ENCODE measurements around the gene CD79B. TPM values are rescaled to one million over a fixed set of nuclear protein-coding genes. Genes with fewer than 3 reads are reported as not detected.
"Not testable (repeated sequence)": the region's sequence is repeated elsewhere in the genome, so short reads cannot be mapped to it uniquely, and the experiment has no call there.

CD79B gene
- total and polyA plus RNA-seq, 11 donors: 2.2 to 16.2 (median 4.9) TPM

- ATAC-seq; DNase-seq; intact Hi-C loops (cut with DNase I); H3K4me1 ChIP-seq; H3K4me3 ChIP-seq; H3K9me3 ChIP-seq; H3K27ac ChIP-seq; H3K36me3 ChIP-seq; H3K27me3 ChIP-seq: not testable (repeated sequence)
- 55 to 74% (median 64%) methylated on average over 11 of the region's 11 CpGs for WGBS, 4 donors
- peak in 1 of 12 donors; percentile 24 for TF ChIP-seq CTCF (IDR thresholded peaks at IDR 0.05)
Observed at GRCh38 chr17:63892316-63893037, 39.7 kb downstream of the CD79B start.

GRCh38 chr17:63889026-63889848, 42.9 kb downstream of the CD79B start:
- intact Hi-C loops (cut with DNase I); H3K27me3 ChIP-seq; DNase-seq; H3K4me3 ChIP-seq; H3K27ac ChIP-seq; H3K36me3 ChIP-seq; H3K4me1 ChIP-seq; H3K9me3 ChIP-seq: not testable (repeated sequence)
- ATAC-seq: peak in 3 of 4 donors; percentile 71 to 75 (median 74)
- TF ChIP-seq CTCF (IDR thresholded peaks at IDR 0.05): peak in 11 of 12 donors; percentile 30 to 60 (median 43)
- WGBS, 4 donors: 29 to 36% (median 32%) methylated on average over 13 of the region's 13 CpGs

GRCh38 chr17:63885119-63885518, 47.0 kb downstream of the CD79B start:
- H3K27me3 ChIP-seq; ATAC-seq; H3K4me1 ChIP-seq; H3K9me3 ChIP-seq; DNase-seq; intact Hi-C loops (cut with DNase I); H3K27ac ChIP-seq; H3K36me3 ChIP-seq; H3K4me3 ChIP-seq: not testable (repeated sequence)
- WGBS, 4 donors: 79 to 89% (median 85%) methylated on average over 8 to 11 of the region's 11 CpGs

GRCh38 chr17:63882626-63883126, 49.5 kb downstream of the CD79B start:
- intact Hi-C loops (cut with DNase I); ATAC-seq; H3K36me3 ChIP-seq; H3K9me3 ChIP-seq; H3K27me3 ChIP-seq; DNase-seq; H3K4me1 ChIP-seq; H3K27ac ChIP-seq; H3K4me3 ChIP-seq: not testable (repeated sequence)
- 72 to 81% (median 76%) methylated on average over 9 of the region's 9 CpGs for WGBS, 4 donors

- WGBS, 4 donors: 33 to 55% (median 36%) methylated on average over 9 to 15 of the region's 15 CpGs
- Histone ChIP-seq H3K4me3 (no peak within 1 kb of the TSS), H3K9me3 (no peaks in the 10 kb centered on the region), H3K4me1 (no peaks in the 10 kb centered on the region), H3K36me3 (no peaks in the 10 kb centered on the region), H3K27me3 (no peaks in the 10 kb centered on the region), H3K27ac (no peak within 1 kb of the TSS)
- ATAC-seq (peak in 3 of 4 donors; percentile 56 to 78 (median 63)), DNase-seq (peak in 2 of 5 donors; percentile 24 to 34)
- TF ChIP-seq POLR2A (IDR thresholded peaks at IDR 0.05): no peak
- TF ChIP-seq CTCF (IDR thresholded peaks at IDR 0.05): peak; percentile 28 to 57 (median 44)
- intact Hi-C loops (cut with DNase I): no loop called here
Observed at GRCh38 chr17:63881935-63882601, 50.1 kb downstream of the CD79B start, which contains the start of gene GH2. TSS of gene GH2 (minus strand) at chr17:63881944. CDS start at chr17:63881801, 143 bp downstream.

Measured in heart left ventricle (tissue), 16 donors.